Prostate gland (tissue), 2 donors: Measurements from ENCODE around the gene IL2RA.

Experiments used
- POLR2A ChIP-seq: fragments of 450-650 bp; IDR thresholded peaks from one replicate; pipeline ENCODE4 v1.6.1; 2016; ENCODE audit warnings: antibody characterized with exemption, mild to moderate bottlenecking
- TF ChIP-seq, protein P1 (sequence below), 4 experiments: fragments of 200-600 bp in 2 of 4; fragments of 450-650 bp in 2 of 4; sonication (generic) in 2 of 4; IDR thresholded peaks; 1 replicate in 3 of 4; 2 replicates in 1 of 4; pipeline ENCODE4 v1.5.1; 2016 to 2019; ENCODE audit warnings: antibody characterized with exemption in 4 of 4, mild to moderate bottlenecking in 2 of 4, moderate library complexity in 2 of 4

DNA sequence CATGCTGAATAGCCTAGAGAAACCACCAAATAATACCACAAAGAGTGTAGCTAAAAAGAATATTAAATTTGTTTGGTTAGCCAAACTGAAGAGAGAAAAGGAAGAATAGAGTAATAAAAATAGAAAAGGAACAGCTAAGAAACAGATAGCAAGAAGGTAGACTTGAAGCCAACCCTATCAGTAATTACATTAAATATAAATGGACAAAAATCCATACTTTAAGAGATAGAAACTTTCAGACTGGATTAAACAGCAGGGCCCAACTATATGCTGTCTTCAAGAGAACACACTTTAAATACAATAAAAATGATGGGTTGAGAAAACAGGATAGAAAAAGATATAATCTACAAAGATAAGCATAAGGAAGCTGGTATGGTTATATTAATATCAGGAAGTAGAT, 31.2 kb downstream of the IL2RA start:
- TF ChIP-seq, protein P1, sequence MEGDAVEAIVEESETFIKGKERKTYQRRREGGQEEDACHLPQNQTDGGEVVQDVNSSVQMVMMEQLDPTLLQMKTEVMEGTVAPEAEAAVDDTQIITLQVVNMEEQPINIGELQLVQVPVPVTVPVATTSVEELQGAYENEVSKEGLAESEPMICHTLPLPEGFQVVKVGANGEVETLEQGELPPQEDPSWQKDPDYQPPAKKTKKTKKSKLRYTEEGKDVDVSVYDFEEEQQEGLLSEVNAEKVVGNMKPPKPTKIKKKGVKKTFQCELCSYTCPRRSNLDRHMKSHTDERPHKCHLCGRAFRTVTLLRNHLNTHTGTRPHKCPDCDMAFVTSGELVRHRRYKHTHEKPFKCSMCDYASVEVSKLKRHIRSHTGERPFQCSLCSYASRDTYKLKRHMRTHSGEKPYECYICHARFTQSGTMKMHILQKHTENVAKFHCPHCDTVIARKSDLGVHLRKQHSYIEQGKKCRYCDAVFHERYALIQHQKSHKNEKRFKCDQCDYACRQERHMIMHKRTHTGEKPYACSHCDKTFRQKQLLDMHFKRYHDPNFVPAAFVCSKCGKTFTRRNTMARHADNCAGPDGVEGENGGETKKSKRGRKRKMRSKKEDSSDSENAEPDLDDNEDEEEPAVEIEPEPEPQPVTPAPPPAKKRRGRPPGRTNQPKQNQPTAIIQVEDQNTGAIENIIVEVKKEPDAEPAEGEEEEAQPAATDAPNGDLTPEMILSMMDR (IDR thresholded peaks at IDR 0.05): no peak
- no peak for TF ChIP-seq POLR2A
